GM23338 (cell line): ENCODE measurements around the gene HACL1.

Source experiments
- CTCF ChIP-seq, 2 experiments: fragments of 200-600 bp in 1 of 2; sonication (generic) in 1 of 2; conservative IDR thresholded peaks; 2 replicates each; pipeline versions ENCODE4 v1.5.1 to v1.6.1; 2016 to 2017; ENCODE audit warnings: antibody characterized with exemption in 2 of 2, low read depth in 2 of 2, mild to moderate bottlenecking in 2 of 2, moderate library complexity in 1 of 2
- EZH2phosphoT487 ChIP-seq: fragments of 200-600 bp; sonication (generic); IDR thresholded peaks from one replicate; pipeline ENCODE4 v1.8.1; 2018; ENCODE audit warnings: antibody characterized with exemption; ENCODE audit not compliant: unreplicated experiment

- no peak for TF ChIP-seq CTCF (conservative IDR thresholded peaks at IDR 0.05; ENCODE audit: low read depth in 2 of 2)
- no peak for TF ChIP-seq EZH2phosphoT487
Measured at GRCh38 chr3:15522016-15522415, 79.4 kb downstream of the HACL1 start.
